Testis (tissue), 2 donors: ENCODE data around the gene CHCHD3.

Source experiments
- POLR2A ChIP-seq: fragments of 450-650 bp; IDR thresholded peaks from one replicate; pipeline ENCODE4 v1.6.1; 2017; ENCODE audit warnings: antibody characterized with exemption, mild to moderate bottlenecking, moderate library complexity
- TF ChIP-seq, protein P1 (sequence below), 3 experiments: fragments of 450-650 bp in 2 of 3; fragments of 200-600 bp in 1 of 3; sonication (generic) in 1 of 3; IDR thresholded peaks; one replicate each; pipeline ENCODE4 v1.5.1; 2016 to 2019; ENCODE audit warnings: antibody characterized with exemption in 3 of 3, mild to moderate bottlenecking in 2 of 3, moderate library complexity in 1 of 3

DNA sequence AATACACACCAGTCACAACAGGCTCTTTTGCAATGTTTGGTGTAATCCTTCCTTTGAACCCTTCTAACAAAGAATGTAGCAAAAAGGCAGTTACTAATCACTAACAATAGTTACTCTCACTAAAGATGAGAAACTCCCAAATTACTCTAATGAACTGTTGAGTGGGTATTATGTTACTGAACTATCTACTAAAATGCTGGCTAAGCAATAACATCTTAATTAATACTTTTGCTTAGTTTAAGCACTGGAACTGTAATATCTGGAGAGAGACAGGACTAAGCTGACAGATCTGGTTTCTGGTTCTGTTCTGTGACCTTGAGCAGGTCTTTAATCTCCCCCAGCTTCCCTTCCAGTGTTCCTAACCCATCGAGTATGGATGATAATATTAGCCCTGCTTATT is 241.7 kb downstream of the CHCHD3 start:
- TF ChIP-seq, protein P1, sequence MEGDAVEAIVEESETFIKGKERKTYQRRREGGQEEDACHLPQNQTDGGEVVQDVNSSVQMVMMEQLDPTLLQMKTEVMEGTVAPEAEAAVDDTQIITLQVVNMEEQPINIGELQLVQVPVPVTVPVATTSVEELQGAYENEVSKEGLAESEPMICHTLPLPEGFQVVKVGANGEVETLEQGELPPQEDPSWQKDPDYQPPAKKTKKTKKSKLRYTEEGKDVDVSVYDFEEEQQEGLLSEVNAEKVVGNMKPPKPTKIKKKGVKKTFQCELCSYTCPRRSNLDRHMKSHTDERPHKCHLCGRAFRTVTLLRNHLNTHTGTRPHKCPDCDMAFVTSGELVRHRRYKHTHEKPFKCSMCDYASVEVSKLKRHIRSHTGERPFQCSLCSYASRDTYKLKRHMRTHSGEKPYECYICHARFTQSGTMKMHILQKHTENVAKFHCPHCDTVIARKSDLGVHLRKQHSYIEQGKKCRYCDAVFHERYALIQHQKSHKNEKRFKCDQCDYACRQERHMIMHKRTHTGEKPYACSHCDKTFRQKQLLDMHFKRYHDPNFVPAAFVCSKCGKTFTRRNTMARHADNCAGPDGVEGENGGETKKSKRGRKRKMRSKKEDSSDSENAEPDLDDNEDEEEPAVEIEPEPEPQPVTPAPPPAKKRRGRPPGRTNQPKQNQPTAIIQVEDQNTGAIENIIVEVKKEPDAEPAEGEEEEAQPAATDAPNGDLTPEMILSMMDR (IDR thresholded peaks at IDR 0.05) = no peak
- TF ChIP-seq POLR2A = no peak
